Gastrocnemius medialis (tissue), 4 donors: Measurements from ENCODE around the gene GALM. TPM values are rescaled to one million over a fixed set of nuclear protein-coding genes. Genes with fewer than 3 reads are reported as not detected.
"Not testable (repeated sequence)": the region's sequence is repeated elsewhere in the genome, so short reads cannot be mapped to it uniquely, and the experiment has no call there.

Source experiments
- ATAC-seq, 2 donors: fragments of 150-250 bp; one replicate each; pipeline ENCODE4 v1.9.1; 2016
- DNase-seq, 2 donors: peaks; one replicate each; pipeline ENCODE4 v3.0.0-alpha.2; 2019
- H3K27ac ChIP-seq, 4 donors: fragments of 200-600 bp; sonication (generic); 1 replicate in 1 of 4; 2 replicates in 3 of 4; pipeline ENCODE4 v1.5.1; 2016 to 2018; ENCODE audit warnings: mild to moderate bottlenecking in 2 of 4, moderate library complexity in 1 of 4
- H3K27me3 ChIP-seq, 3 donors: fragments of 200-600 bp; sonication (generic) in 2 of 3; 1 replicate in 1 of 3; 2 replicates in 2 of 3; pipeline versions ENCODE4 v1.5.1 to v1.6.0; 2016 to 2019; ENCODE audit warnings: mild to moderate bottlenecking in 1 of 3, moderate library complexity in 1 of 3
- H3K36me3 ChIP-seq, 2 donors: fragments of 200-600 bp; sonication (generic) in 1 of 2; one replicate each; pipeline ENCODE4 v1.5.1; 2017 to 2018
- H3K4me1 ChIP-seq, 2 donors: fragments of 200-600 bp; sonication (generic) in 1 of 2; one replicate each; pipeline ENCODE4 v1.5.1; 2016 to 2017; ENCODE audit warnings: mild to moderate bottlenecking in 2 of 2
- H3K4me3 ChIP-seq, 4 donors: fragments of 200-600 bp; sonication (generic) in 3 of 4; 1 replicate in 1 of 4; 2 replicates in 3 of 4; pipeline ENCODE4 v1.5.1; 2016 to 2019; ENCODE audit warnings: mild to moderate bottlenecking in 2 of 4
- H3K9me3 ChIP-seq, 3 donors: fragments of 200-600 bp; sonication (generic) in 2 of 3; 1 replicate in 1 of 3; 2 replicates in 2 of 3; pipeline ENCODE4 v1.5.1; 2016 to 2019
- POLR2A ChIP-seq, 2 donors: fragments of 450-650 bp; IDR thresholded peaks; one replicate each; pipeline ENCODE4 v1.6.1; 2017; ENCODE audit warnings: antibody characterized with exemption in 2 of 2, mild to moderate bottlenecking in 2 of 2, moderate library complexity in 2 of 2
- in situ Hi-C, 4 donors: fragments of 200-750 bp; cut with MboI; loops; one replicate each; pipeline versions ENCODE4 v1.15.0 to v1.8.0; 2017; ENCODE audit warnings: low sequenced_read_pairs in 4 of 4
- intact Hi-C: fragments of 100-400 bp; cut with DNase I; formaldehyde crosslinking; loops from one replicate; pipeline ENCODE4 v1.15.1; 2023; ENCODE audit warnings: low total_unique reads
- total RNA-seq, 4 donors: library from RNA; depleted of rRNA; stranded (reverse); fragments of >200 nt; gene quantifications; one replicate each; pipeline versions ENCODE4 v1.1.0 to v1.2.3, GENCODE V29; 2016
- TF ChIP-seq, protein P1 (sequence below), 5 experiments: fragments of 450-650 bp in 3 of 5; fragments of 200-600 bp in 2 of 5; sonication (generic) in 2 of 5; IDR thresholded peaks in 4 of 5; conservative IDR thresholded peaks in 1 of 5; 1 replicate in 4 of 5; 2 replicates in 1 of 5; pipeline ENCODE4 v1.5.1; 2016 to 2019; ENCODE audit warnings: antibody characterized with exemption in 5 of 5, mild to moderate bottlenecking in 3 of 5, moderate library complexity in 3 of 5

Gene GALM
- total RNA-seq, 4 donors from 2014 or later = 5.3 to 16.9 (median 14.9) TPM

DNA sequence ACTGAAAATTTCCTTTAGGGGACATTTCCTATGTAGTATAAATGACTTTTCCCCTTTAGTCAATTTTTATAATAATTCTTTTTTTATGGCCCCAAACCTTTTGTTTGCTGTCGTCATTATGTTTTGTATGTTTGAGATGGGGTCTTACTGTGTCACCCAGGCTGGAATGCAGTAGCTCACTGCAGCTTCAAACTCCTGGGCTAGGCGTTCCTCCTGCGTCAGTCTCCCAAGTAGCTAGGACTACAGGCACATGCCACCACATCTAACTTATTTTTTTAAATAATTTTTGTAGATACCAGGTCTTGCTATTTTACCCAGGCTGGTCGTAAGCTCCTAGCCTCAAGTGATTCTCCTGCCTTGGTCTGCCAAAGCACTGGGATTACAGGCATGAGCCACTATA is 30.8 kb upstream of the GALM start:
- Histone ChIP-seq H3K9me3 (no peaks in the 10 kb centered on the region), H3K27ac (no peak overlapping the region), H3K36me3 (no peaks in the 10 kb centered on the region), H3K4me3 (no peak overlapping the region), H3K4me1 (no peaks in the 10 kb centered on the region), H3K27me3 (no peaks in the 10 kb centered on the region)
- TF ChIP-seq POLR2A (IDR thresholded peaks at IDR 0.05) = no peak
- ATAC-seq (no peak), DNase-seq (no peak)
- intact Hi-C loops = no loop called here
- in situ Hi-C loops = no loop called here

DNA sequence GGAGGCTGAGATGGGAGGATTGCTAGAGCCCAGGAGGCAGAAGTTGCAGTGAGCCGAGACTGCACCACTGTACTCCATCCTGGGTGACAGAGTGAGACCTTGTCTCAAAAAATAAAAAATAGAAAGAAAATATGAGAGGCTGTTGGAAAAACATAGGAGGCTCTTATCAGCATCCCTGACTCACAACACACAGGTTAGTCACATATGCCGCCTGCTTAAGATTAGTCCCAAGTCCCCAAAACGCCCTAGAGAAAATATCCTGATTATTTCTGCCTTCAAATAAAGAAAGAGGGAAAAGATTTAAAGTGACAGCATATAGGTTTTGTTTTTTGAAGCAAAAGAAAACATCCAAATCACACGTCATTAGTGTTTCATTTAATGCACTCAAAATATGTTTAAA is 29.8 kb upstream of the GALM start:
- intact Hi-C loops (no loop called here), in situ Hi-C loops (no loop called here)
- DNase-seq (no peak), ATAC-seq (no peak)
- Histone ChIP-seq H3K27me3 (no peaks in the 10 kb centered on the region), H3K27ac (no peak overlapping the region), H3K4me3 (no peak overlapping the region), H3K4me1 (no peaks in the 10 kb centered on the region), H3K9me3 (no peaks in the 10 kb centered on the region), H3K36me3 (no peaks in the 10 kb centered on the region)
- TF ChIP-seq POLR2A (IDR thresholded peaks at IDR 0.05) = no peak
- TF ChIP-seq, protein P1, sequence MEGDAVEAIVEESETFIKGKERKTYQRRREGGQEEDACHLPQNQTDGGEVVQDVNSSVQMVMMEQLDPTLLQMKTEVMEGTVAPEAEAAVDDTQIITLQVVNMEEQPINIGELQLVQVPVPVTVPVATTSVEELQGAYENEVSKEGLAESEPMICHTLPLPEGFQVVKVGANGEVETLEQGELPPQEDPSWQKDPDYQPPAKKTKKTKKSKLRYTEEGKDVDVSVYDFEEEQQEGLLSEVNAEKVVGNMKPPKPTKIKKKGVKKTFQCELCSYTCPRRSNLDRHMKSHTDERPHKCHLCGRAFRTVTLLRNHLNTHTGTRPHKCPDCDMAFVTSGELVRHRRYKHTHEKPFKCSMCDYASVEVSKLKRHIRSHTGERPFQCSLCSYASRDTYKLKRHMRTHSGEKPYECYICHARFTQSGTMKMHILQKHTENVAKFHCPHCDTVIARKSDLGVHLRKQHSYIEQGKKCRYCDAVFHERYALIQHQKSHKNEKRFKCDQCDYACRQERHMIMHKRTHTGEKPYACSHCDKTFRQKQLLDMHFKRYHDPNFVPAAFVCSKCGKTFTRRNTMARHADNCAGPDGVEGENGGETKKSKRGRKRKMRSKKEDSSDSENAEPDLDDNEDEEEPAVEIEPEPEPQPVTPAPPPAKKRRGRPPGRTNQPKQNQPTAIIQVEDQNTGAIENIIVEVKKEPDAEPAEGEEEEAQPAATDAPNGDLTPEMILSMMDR (IDR thresholded peaks at IDR 0.05 in 4 of 5, conservative IDR thresholded peaks at IDR 0.05 in 1 of 5) = no peak

DNA sequence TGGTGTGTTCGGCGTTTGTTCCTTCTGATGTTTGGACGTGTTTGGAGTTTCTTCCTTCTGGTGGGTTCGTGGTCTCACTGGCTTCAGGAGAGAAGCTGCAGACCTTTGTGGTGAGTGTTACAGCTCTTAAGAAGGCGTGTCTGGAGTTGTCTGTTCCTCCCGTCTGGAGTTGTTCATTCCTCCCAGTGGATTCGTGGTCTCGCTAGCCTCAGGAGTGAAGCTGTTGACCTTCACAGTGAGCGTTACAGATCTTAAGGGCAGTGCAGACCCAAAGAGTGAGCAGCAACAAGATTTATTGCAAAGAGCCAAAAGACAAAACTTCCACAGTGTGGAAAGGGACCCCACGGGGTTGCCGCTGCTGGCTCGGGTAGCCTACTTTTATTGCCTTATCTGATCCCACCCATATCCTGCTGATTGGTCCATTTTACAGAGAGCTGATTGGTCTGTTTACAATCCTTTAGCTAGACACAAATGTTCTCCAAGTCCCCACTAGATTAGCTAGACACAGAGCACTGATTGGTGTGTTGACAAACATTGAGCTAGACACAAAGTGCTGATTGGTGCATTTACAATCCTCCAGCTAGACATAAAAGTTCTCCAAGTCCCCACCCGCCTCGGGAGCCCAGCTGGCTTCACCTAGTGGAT is 23.4 kb upstream of the GALM start:
- H3K4me3 ChIP-seq, in situ Hi-C loops, H3K27me3 ChIP-seq, H3K4me1 ChIP-seq, intact Hi-C loops, H3K9me3 ChIP-seq, H3K36me3 ChIP-seq, ATAC-seq, H3K27ac ChIP-seq, DNase-seq: not testable (repeated sequence)

DNA sequence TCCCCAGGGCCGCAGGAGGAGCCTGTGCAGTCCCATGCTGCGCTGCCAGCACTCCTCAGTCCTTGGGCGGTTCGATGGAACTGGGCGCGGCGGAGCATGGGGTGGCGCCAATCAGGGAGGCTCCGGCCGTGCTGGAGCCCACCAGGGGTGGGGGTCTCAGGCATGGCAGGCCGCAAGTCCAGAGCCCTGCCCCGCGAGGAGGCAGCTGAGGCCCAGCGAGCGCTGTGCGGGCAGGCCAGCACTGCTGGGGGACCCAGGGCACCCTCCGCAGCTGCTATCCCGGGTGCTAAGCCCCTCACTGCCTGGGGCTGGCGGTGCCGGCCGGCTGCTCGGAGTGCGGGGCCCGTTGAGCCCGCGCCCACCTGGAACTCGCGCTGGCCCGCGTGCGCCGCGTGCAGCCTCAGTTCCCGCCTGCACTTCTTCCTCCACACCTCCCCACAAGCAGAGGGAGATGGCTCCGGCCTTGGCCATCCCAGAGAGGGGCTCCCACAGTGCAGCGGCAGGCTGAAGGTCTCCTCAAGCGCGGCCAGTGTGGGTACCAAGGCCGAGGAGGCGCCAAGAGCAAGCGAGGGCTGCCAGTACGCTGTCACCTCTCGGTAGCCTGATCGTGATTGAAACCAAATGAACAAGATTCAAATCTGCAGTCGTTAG is 22.8 kb upstream of the GALM start:
- no peak overlapping the region for H3K27ac ChIP-seq
- ATAC-seq (no peak), DNase-seq (no peak)
- H3K9me3 ChIP-seq = no peaks in the 10 kb centered on the region
- in situ Hi-C loops (no loop called here), intact Hi-C loops (no loop called here)
- TF ChIP-seq, protein P1 (IDR thresholded peaks at IDR 0.05 in 4 of 5, conservative IDR thresholded peaks at IDR 0.05 in 1 of 5) = no peak
- TF ChIP-seq POLR2A (IDR thresholded peaks at IDR 0.05) = no peak
- no peaks in the 10 kb centered on the region for H3K4me1 ChIP-seq
- H3K36me3 ChIP-seq = no peaks in the 10 kb centered on the region
- H3K4me3 ChIP-seq = no peak overlapping the region
- H3K27me3 ChIP-seq = no peaks in the 10 kb centered on the region

DNA sequence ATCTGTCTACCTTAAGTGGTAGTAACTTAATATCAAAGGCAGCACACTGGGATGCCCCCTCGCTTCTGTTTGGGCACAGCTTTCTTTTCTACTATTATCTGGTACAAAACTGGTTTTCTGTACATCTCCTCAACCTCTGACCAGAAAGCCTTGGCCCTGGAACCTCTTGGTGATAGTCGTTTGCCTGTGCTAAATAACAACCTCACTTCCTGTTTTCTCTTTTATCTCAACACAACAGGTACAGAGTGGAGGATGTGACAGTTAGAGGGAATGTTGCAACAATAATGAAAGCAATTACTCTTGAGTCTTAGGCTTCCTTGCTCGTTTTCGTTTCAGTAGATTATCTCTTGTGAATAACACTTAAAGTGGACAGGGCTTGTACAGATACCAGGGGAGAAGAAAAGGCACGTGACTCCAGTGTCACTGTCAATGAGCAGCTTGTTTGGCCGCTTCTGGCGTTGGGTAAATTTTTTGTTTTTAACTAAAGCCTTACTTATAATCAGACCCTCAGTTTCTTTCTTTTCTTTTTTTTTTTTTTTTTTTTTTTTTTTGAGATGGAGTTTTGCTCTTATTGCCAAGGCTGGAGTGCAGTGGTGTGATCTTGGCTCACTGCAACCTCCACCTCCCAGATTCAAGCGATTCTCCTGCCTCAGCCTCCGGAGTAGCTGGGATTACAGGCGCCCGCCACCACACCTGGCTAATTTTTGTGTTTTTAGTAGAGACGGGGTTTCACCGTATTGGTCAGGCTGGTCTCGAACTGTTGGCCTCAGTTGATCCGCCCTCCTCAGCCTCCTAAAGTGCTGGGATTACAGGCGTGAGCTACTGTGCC is 22.0 kb upstream of the GALM start:
- H3K9me3 ChIP-seq, H3K4me3 ChIP-seq, intact Hi-C loops, DNase-seq, H3K27ac ChIP-seq, H3K27me3 ChIP-seq, H3K4me1 ChIP-seq, H3K36me3 ChIP-seq, ATAC-seq, in situ Hi-C loops: not testable (repeated sequence)

DNA sequence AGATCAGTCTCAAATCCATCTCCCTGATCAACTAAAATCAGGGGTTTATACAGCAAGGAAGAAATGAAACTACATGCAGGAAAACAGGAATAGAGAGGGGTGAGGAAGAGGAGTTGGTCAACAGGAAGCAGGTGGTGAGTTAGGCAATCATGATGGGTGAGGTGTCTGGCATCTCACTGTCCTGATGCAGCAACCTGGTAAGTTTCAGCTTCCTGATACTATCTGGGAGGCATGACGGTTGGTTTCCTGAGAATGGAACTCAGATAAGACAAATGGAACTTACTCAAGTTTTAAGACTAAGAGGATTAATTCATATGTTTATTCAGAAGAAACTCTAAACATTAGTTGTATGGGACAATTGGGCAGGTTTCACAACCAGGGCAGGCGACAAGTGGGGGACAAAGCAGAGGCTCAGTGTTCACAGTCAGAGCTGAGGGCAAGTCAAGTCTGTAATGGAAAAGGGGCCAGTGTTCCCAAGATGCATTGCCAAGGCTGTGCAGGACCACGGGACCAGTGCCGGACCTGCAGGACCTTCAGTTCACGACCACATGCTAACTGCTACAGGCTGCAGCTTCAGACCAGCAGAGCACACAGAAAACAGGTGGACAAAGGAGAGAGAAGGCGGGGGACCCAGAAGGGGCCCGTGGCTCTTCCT is 17.7 kb upstream of the GALM start:
- DNase-seq (peak in 1 of 2 donors; percentile 33), ATAC-seq (peak in 1 of 2 donors; percentile 27)
- intact Hi-C loops = no loop called here
- H3K4me3 ChIP-seq = no peak overlapping the region
- no peaks in the 10 kb centered on the region for H3K9me3 ChIP-seq
- peaks cover 0 to 3% of the 10 kb centered on the region in 2 donors for H3K4me1 ChIP-seq
- no peak overlapping the region for H3K27ac ChIP-seq
- in situ Hi-C loops = no loop called here
- no peaks in the 10 kb centered on the region for H3K27me3 ChIP-seq
- H3K36me3 ChIP-seq = no peaks in the 10 kb centered on the region
- TF ChIP-seq, protein P1 (IDR thresholded peaks at IDR 0.05 in 4 of 5, conservative IDR thresholded peaks at IDR 0.05 in 1 of 5) = no peak
- TF ChIP-seq POLR2A (IDR thresholded peaks at IDR 0.05) = no peak
